Central memory CD8-positive, alpha-beta T cell (primary cell): Measurements from ENCODE around the gene LGALS14.
"Not testable (repeated sequence)": the region's sequence is repeated elsewhere in the genome, so short reads cannot be mapped to it uniquely, and the experiment has no call there.

ENCODE experiments used
- ATAC-seq: fragments of 150-1000 bp; cut with Tn5 transposase; replicated peaks from 2 replicates; pipeline ENCODE4 v1.10.0; 2022; ENCODE audit warnings: mild to moderate bottlenecking, moderate FRiP score, moderate number of reproducible peaks; ENCODE audit not compliant: poor library complexity, severe bottlenecking; ENCODE audit errors: extremely low read depth
- DNase-seq, 2 donors: peaks; one replicate each; pipeline ENCODE4 v3.0.0; 2021; ENCODE audit warnings: low spot score in 2 of 2
- H3K27ac Mint-ChIP-seq: one replicate; pipeline ENCODE4 v1.8.0; 2022; ENCODE audit warnings: low read depth, mild to moderate bottlenecking, moderate library complexity, mixed read lengths
- H3K27me3 Mint-ChIP-seq: one replicate; pipeline ENCODE4 v1.8.0; 2022; ENCODE audit warnings: mixed read lengths
- H3K36me3 Mint-ChIP-seq: one replicate; pipeline ENCODE4 v1.8.0; 2022; ENCODE audit warnings: mild to moderate bottlenecking, moderate library complexity, mixed read lengths; ENCODE audit not compliant: insufficient read depth
- H3K4me1 Mint-ChIP-seq: one replicate; pipeline ENCODE4 v1.8.0; 2022; ENCODE audit warnings: mixed read lengths
- H3K4me3 Mint-ChIP-seq: one replicate; pipeline ENCODE4 v1.8.0; 2022; ENCODE audit warnings: mild to moderate bottlenecking, moderate library complexity, mixed read lengths
- H3K9me3 Mint-ChIP-seq: one replicate; pipeline ENCODE4 v1.8.0; 2022; ENCODE audit warnings: mixed read lengths

The LGALS14 gene

GRCh38 chr19:39679056-39679790, 25.1 kb upstream of the LGALS14 start:
- no peaks in the 10 kb centered on the region for H3K36me3 Mint-ChIP-seq
- H3K9me3 Mint-ChIP-seq, result no peaks in the 10 kb centered on the region
- DNase-seq (no peak), ATAC-seq (peak; percentile 76)
- H3K4me1 Mint-ChIP-seq, result peaks cover 21% of the 10 kb centered on the region
- H3K27ac Mint-ChIP-seq, result peak overlapping the region; percentile 80
- no peaks in the 10 kb centered on the region for H3K27me3 Mint-ChIP-seq
- peak overlapping the region; percentile 56 for H3K4me3 Mint-ChIP-seq

- ATAC-seq (peak; percentile 41), DNase-seq (no peak)
- Mint-ChIP-seq H3K4me1 (peaks cover 21% of the 10 kb centered on the region), H3K4me3 (peak overlapping the region; percentile 56), H3K36me3 (no peaks in the 10 kb centered on the region), H3K27me3 (no peaks in the 10 kb centered on the region), H3K27ac (peak overlapping the region; percentile 80), H3K9me3 (no peaks in the 10 kb centered on the region)
Measured at GRCh38 chr19:39679791-39680168, 24.5 kb upstream of the LGALS14 start.

GRCh38 chr19:39680593-39680992, 23.7 kb upstream of the LGALS14 start:
- peaks cover 21% of the 10 kb centered on the region for H3K4me1 Mint-ChIP-seq
- no peak overlapping the region for H3K27ac Mint-ChIP-seq

GRCh38 chr19:39681416-39681815, 22.9 kb upstream of the LGALS14 start:
- DNase-seq (no peak), ATAC-seq (no peak)
- H3K4me3 Mint-ChIP-seq, result no peak overlapping the region
- H3K36me3 Mint-ChIP-seq, result no peaks in the 10 kb centered on the region
- H3K9me3 Mint-ChIP-seq, result no peaks in the 10 kb centered on the region
- no peak overlapping the region for H3K27ac Mint-ChIP-seq
- no peaks in the 10 kb centered on the region for H3K27me3 Mint-ChIP-seq
- H3K4me1 Mint-ChIP-seq, result peaks cover 21% of the 10 kb centered on the region

More at GRCh38 chr19:39680593-39680992, 23.7 kb upstream of the LGALS14 start:
- DNase-seq (no peak), ATAC-seq (no peak)
- Mint-ChIP-seq H3K4me3 (no peak overlapping the region), H3K27me3 (no peaks in the 10 kb centered on the region), H3K9me3 (no peaks in the 10 kb centered on the region), H3K36me3 (no peaks in the 10 kb centered on the region)

GRCh38 chr19:39684267-39684666, 20.0 kb upstream of the LGALS14 start:
- Mint-ChIP-seq H3K9me3 (no peaks in the 10 kb centered on the region), H3K27me3 (no peaks in the 10 kb centered on the region), H3K27ac (no peak overlapping the region), H3K4me1 (peaks cover 9% of the 10 kb centered on the region), H3K4me3 (no peak overlapping the region), H3K36me3 (no peaks in the 10 kb centered on the region)
- no peak for ATAC-seq
- no peak for DNase-seq

GRCh38 chr19:39686739-39687138, 17.5 kb upstream of the LGALS14 start:
- DNase-seq, result no peak
- H3K27ac Mint-ChIP-seq, result no peak overlapping the region

GRCh38 chr19:39688637-39689036, 15.6 kb upstream of the LGALS14 start:
- not testable (repeated sequence) for DNase-seq, H3K4me3 Mint-ChIP-seq, H3K36me3 Mint-ChIP-seq, H3K4me1 Mint-ChIP-seq, H3K27ac Mint-ChIP-seq, H3K9me3 Mint-ChIP-seq, ATAC-seq
- peaks cover 19% of the 10 kb centered on the region for H3K27me3 Mint-ChIP-seq

More at GRCh38 chr19:39686739-39687138, 17.5 kb upstream of the LGALS14 start:
- Mint-ChIP-seq H3K36me3 (no peaks in the 10 kb centered on the region), H3K27me3 (peaks cover 9% of the 10 kb centered on the region), H3K9me3 (no peaks in the 10 kb centered on the region), H3K4me1 (no peaks in the 10 kb centered on the region), H3K4me3 (no peak overlapping the region)
- ATAC-seq, result no peak

GRCh38 chr19:39692166-39692565, 12.1 kb upstream of the LGALS14 start:
- Mint-ChIP-seq H3K4me1 (no peaks in the 10 kb centered on the region), H3K9me3 (no peaks in the 10 kb centered on the region), H3K4me3 (no peak overlapping the region), H3K27me3 (peaks cover 49% of the 10 kb centered on the region), H3K27ac (no peak overlapping the region), H3K36me3 (no peaks in the 10 kb centered on the region)
- ATAC-seq, result no peak
- DNase-seq, result no peak

GRCh38 chr19:39692822-39693221, 11.5 kb upstream of the LGALS14 start:
- Mint-ChIP-seq H3K4me1 (no peaks in the 10 kb centered on the region), H3K27me3 (peaks cover 55% of the 10 kb centered on the region), H3K4me3 (no peak overlapping the region), H3K36me3 (no peaks in the 10 kb centered on the region), H3K9me3 (no peaks in the 10 kb centered on the region), H3K27ac (no peak overlapping the region)
- DNase-seq (no peak), ATAC-seq (no peak)

- ATAC-seq, result no peak
- Mint-ChIP-seq H3K9me3 (no peaks in the 10 kb centered on the region), H3K4me1 (no peaks in the 10 kb centered on the region), H3K27me3 (peaks cover 80% of the 10 kb centered on the region), H3K27ac (no peak overlapping the region), H3K4me3 (no peak overlapping the region), H3K36me3 (no peaks in the 10 kb centered on the region)
- no peak for DNase-seq
Measured at GRCh38 chr19:39695759-39696158, 8.5 kb upstream of the LGALS14 start.

- Mint-ChIP-seq H3K27me3 (peaks cover 80% of the 10 kb centered on the region), H3K27ac (no peak overlapping the region), H3K36me3 (no peaks in the 10 kb centered on the region), H3K4me3 (no peak overlapping the region), H3K9me3 (no peaks in the 10 kb centered on the region), H3K4me1 (no peaks in the 10 kb centered on the region)
- no peak for DNase-seq
- ATAC-seq, result no peak
Measured at GRCh38 chr19:39696387-39696786, 7.9 kb upstream of the LGALS14 start.

GRCh38 chr19:39698535-39698934, 5.7 kb upstream of the LGALS14 start:
- no peak overlapping the region for H3K4me3 Mint-ChIP-seq
- DNase-seq (no peak), ATAC-seq (no peak)
- peaks cover 76% of the 10 kb centered on the region for H3K27me3 Mint-ChIP-seq
- H3K4me1 Mint-ChIP-seq, result no peaks in the 10 kb centered on the region
- H3K27ac Mint-ChIP-seq, result no peak overlapping the region
- H3K36me3 Mint-ChIP-seq, result no peaks in the 10 kb centered on the region
- no peaks in the 10 kb centered on the region for H3K9me3 Mint-ChIP-seq

- no peak for DNase-seq
- Mint-ChIP-seq H3K27me3 (peaks cover 54% of the 10 kb centered on the region), H3K27ac (no peak overlapping the region), H3K4me3 (no peak overlapping the region), H3K4me1 (no peaks in the 10 kb centered on the region), H3K9me3 (no peaks in the 10 kb centered on the region), H3K36me3 (peaks cover 3% of the 10 kb centered on the region)
- no peak for ATAC-seq
Measured at GRCh38 chr19:39701291-39701690, 3.0 kb upstream of the LGALS14 start.
